ENCODE data around the gene ACY1.

ACY1 gene

GRCh38 chr3:51944451-51945021 is 38.8 kb upstream of the ACY1 start:
- H3K4me1 ChIP-seq (ENCODE audit: control insufficient read depth, low read length), result peaks cover 25% of the 10 kb centered on the region
- no peaks in the 10 kb centered on the region for H4K20me1 ChIP-seq (ENCODE audit: control insufficient read depth, insufficient read depth, low read depth, low read length)
- H3K27ac ChIP-seq (ENCODE audit: low read depth, low read length), result no peak overlapping the region
- TF ChIP-seq CTCF (IDR thresholded peaks at IDR 0.05; ENCODE audit: low read depth, low read length, poor library complexity, severe bottlenecking) (no peak), EZH2phosphoT487 (IDR thresholded peaks at IDR 0.05; ENCODE audit: borderline replicate concordance, low read length) (no peak)
- H3K9me2 ChIP-seq (replicated peaks; ENCODE audit: control insufficient read depth, low read length), result no peaks in the 10 kb centered on the region
- no peaks in the 10 kb centered on the region for H3K9me3 ChIP-seq (ENCODE audit: control insufficient read depth, insufficient read depth, low read length)
- no peak overlapping the region for H3K4me2 ChIP-seq (ENCODE audit: low read length)
- peaks cover 24% of the 10 kb centered on the region for H3K79me2 ChIP-seq (ENCODE audit: control insufficient read depth, low read length)
- H3K27me3 ChIP-seq (ENCODE audit: control insufficient read depth, low read length), result no peaks in the 10 kb centered on the region
- peaks cover 9% of the 10 kb centered on the region for H3K36me3 ChIP-seq (ENCODE audit: control insufficient read depth, low read length)
- H3F3A ChIP-seq (ENCODE audit: control insufficient read depth, insufficient read depth), result no peaks in the 10 kb centered on the region
- no peak overlapping the region for H3K4me3 ChIP-seq (ENCODE audit: low read length)

GRCh38 chr3:51945031-51945840 is 38.1 kb upstream of the ACY1 start:
- H3K9me2 ChIP-seq (replicated peaks; ENCODE audit: control insufficient read depth, low read length), result no peaks in the 10 kb centered on the region
- peaks cover 17% of the 10 kb centered on the region for H3K79me2 ChIP-seq (ENCODE audit: control insufficient read depth, low read length)
- H3K4me1 ChIP-seq (ENCODE audit: control insufficient read depth, low read length), result peaks cover 18% of the 10 kb centered on the region
- H3F3A ChIP-seq (ENCODE audit: control insufficient read depth, insufficient read depth), result no peaks in the 10 kb centered on the region
- H3K4me3 ChIP-seq (ENCODE audit: low read length), result no peak overlapping the region
- H3K27ac ChIP-seq (ENCODE audit: low read depth, low read length), result no peak overlapping the region
- H3K4me2 ChIP-seq (ENCODE audit: low read length), result no peak overlapping the region
- no peaks in the 10 kb centered on the region for H3K9me3 ChIP-seq (ENCODE audit: control insufficient read depth, insufficient read depth, low read length)
- H3K27me3 ChIP-seq (ENCODE audit: control insufficient read depth, low read length), result no peaks in the 10 kb centered on the region
- TF ChIP-seq CTCF (IDR thresholded peaks at IDR 0.05; ENCODE audit: low read depth, low read length, poor library complexity, severe bottlenecking) (no peak), EZH2phosphoT487 (IDR thresholded peaks at IDR 0.05; ENCODE audit: borderline replicate concordance, low read length) (no peak)
- peaks cover 2% of the 10 kb centered on the region for H3K36me3 ChIP-seq (ENCODE audit: control insufficient read depth, low read length)
- no peaks in the 10 kb centered on the region for H4K20me1 ChIP-seq (ENCODE audit: control insufficient read depth, insufficient read depth, low read depth, low read length)

GRCh38 chr3:51945926-51946705 is 37.2 kb upstream of the ACY1 start:
- Histone ChIP-seq H3K4me3 (ENCODE audit: low read length) (no peak overlapping the region), H3K9me2 (replicated peaks; ENCODE audit: control insufficient read depth, low read length) (no peaks in the 10 kb centered on the region), H3K27ac (ENCODE audit: low read depth, low read length) (no peak overlapping the region), H3K9me3 (ENCODE audit: control insufficient read depth, insufficient read depth, low read length) (no peaks in the 10 kb centered on the region), H3K4me2 (ENCODE audit: low read length) (no peak overlapping the region), H3K4me1 (ENCODE audit: control insufficient read depth, low read length) (peaks cover 11% of the 10 kb centered on the region), H4K20me1 (ENCODE audit: control insufficient read depth, insufficient read depth, low read depth, low read length) (no peaks in the 10 kb centered on the region), H3K36me3 (ENCODE audit: control insufficient read depth, low read length) (no peaks in the 10 kb centered on the region; the same call in 1 of the 2 replicates), H3F3A (ENCODE audit: control insufficient read depth, insufficient read depth) (no peaks in the 10 kb centered on the region), H3K27me3 (ENCODE audit: control insufficient read depth, low read length) (no peaks in the 10 kb centered on the region), H3K79me2 (ENCODE audit: control insufficient read depth, low read length) (peaks cover 9% of the 10 kb centered on the region)
- TF ChIP-seq CTCF (IDR thresholded peaks at IDR 0.05; ENCODE audit: low read depth, low read length, poor library complexity, severe bottlenecking) (no peak), EZH2phosphoT487 (IDR thresholded peaks at IDR 0.05; ENCODE audit: borderline replicate concordance, low read length) (no peak)
